ENCODE data around the gene SSBP3. TPM values are rescaled to one million over a fixed set of nuclear protein-coding genes. Genes with fewer than 3 reads are reported as not detected.
A peak's percentile ranks its signal among the peaks of the same experiment; 100 is the strongest.

The SSBP3 gene
- total RNA-seq, 1 donor from 2014 or later: 161 TPM

DNA sequence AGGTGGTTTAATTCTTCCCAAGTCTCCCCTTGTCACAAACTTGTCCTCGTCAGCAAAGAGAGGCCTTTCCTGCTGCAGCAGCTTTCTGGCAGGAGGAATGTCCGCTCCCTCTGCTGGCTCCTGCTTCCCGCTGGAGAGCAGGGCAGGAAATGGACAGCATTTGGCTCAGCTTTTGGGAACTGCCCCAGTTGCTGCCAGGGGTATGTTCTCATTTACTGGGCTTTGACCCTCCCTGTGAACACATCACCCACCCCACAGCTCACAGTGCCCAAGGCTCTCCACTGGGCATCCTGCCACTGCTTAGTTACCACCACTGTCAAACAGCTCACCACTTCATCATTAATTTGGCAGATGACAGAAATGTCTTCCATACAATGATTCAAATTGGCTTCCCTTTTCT is 130.8 kb downstream of the SSBP3 start:
- Mint-ChIP-seq H3K4me1 (ENCODE audit: low read depth) (peaks cover 29% of the 10 kb centered on the region), H3K27me3 (no peaks in the 10 kb centered on the region)
- TF ChIP-seq, protein P1, sequence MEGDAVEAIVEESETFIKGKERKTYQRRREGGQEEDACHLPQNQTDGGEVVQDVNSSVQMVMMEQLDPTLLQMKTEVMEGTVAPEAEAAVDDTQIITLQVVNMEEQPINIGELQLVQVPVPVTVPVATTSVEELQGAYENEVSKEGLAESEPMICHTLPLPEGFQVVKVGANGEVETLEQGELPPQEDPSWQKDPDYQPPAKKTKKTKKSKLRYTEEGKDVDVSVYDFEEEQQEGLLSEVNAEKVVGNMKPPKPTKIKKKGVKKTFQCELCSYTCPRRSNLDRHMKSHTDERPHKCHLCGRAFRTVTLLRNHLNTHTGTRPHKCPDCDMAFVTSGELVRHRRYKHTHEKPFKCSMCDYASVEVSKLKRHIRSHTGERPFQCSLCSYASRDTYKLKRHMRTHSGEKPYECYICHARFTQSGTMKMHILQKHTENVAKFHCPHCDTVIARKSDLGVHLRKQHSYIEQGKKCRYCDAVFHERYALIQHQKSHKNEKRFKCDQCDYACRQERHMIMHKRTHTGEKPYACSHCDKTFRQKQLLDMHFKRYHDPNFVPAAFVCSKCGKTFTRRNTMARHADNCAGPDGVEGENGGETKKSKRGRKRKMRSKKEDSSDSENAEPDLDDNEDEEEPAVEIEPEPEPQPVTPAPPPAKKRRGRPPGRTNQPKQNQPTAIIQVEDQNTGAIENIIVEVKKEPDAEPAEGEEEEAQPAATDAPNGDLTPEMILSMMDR (IDR thresholded peaks at IDR 0.05; ENCODE audit: unreplicated experiment): no peak

DNA sequence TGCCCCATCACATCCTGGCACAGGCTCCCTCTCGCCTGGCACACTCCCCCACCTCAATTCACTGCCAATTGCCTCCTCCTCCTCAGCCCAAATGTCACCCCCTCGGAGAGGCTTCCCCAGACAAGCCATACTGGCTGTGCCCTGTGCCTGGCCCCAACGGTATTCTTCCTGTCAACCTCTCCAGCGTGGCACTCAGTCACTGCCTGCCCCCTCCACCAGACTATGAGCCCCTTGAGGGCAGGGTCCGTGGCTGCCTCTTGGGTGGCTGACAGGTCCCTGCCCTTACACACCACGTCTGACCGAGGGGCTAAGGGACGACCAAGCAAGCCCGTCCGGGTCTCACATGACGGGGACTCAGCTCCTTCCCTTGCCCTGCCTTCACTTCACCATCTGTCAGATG is 131.3 kb downstream of the SSBP3 start:
- TF ChIP-seq, protein P1 (IDR thresholded peaks at IDR 0.05; ENCODE audit: unreplicated experiment): no peak
- Mint-ChIP-seq H3K4me1 (ENCODE audit: low read depth) (peaks cover 29% of the 10 kb centered on the region), H3K27me3 (no peaks in the 10 kb centered on the region), H3K36me3 (ENCODE audit: insufficient read depth) (peaks cover 8% of the 10 kb centered on the region), H3K4me3 (ENCODE audit: low read depth) (no peak overlapping the region), H3K27ac (peak overlapping the region; percentile 43), H3K9me3 (ENCODE audit: low read depth) (no peaks in the 10 kb centered on the region)
- DNase-seq (ENCODE audit: low spot score, unreplicated experiment): no peak

More for the DNA sequence above, 130.8 kb downstream of the SSBP3 start:
- Mint-ChIP-seq H3K9me3 (ENCODE audit: low read depth) (no peaks in the 10 kb centered on the region), H3K27ac (peak overlapping the region; percentile 13), H3K4me3 (ENCODE audit: low read depth) (no peak overlapping the region), H3K36me3 (ENCODE audit: insufficient read depth) (peaks cover 10% of the 10 kb centered on the region)
- DNase-seq (ENCODE audit: low spot score, unreplicated experiment): no peak

DNA sequence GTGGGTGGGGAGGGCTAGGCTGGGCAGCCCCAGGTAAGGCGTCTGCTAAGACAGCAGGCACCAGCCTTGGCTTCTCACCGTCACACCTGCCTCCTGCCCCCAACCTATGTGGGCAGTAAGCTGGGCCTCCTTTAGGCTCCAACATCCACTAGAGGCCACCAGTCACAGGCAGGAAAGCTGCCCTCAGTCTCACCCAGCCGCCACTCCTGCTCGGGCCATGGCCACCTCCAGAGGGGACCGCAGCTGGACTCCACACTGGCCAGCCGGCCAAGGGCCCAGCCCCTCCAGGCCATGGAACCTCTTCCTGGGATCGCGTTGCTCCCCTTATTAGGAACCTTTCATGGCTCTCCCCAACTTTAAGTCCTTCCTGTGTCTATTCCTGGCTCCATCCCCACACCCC is 131.7 kb downstream of the SSBP3 start:
- Mint-ChIP-seq H3K36me3 (ENCODE audit: insufficient read depth) (peaks cover 8% of the 10 kb centered on the region), H3K27ac (peak overlapping the region; percentile 43), H3K4me3 (ENCODE audit: low read depth) (no peak overlapping the region), H3K27me3 (no peaks in the 10 kb centered on the region), H3K9me3 (ENCODE audit: low read depth) (no peaks in the 10 kb centered on the region), H3K4me1 (ENCODE audit: low read depth) (peaks cover 29% of the 10 kb centered on the region)
- TF ChIP-seq, protein P1 (IDR thresholded peaks at IDR 0.05; ENCODE audit: unreplicated experiment): no peak
- no peak for DNase-seq (ENCODE audit: low spot score, unreplicated experiment)

DNA sequence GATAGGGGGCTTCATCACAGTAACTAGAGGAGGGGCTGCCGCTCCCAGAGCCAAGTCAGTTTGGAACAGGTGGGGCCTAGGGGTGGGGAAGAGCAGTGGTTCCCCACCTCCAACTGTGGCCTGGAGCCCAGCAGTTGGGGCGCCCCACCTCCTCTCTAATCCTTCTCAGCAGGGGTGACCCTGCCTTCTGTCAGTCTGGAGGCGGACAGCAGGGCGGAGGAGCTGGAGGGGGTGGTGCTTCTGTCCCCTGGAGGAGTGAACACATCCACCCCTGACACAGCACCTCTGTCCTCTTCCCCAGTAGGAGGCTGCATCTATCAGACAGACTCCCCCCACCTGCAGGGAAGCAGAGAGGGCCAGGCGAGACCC is 132.4 kb downstream of the SSBP3 start:
- Mint-ChIP-seq H3K4me1 (ENCODE audit: low read depth) (peaks cover 29% of the 10 kb centered on the region), H3K36me3 (ENCODE audit: insufficient read depth) (peaks cover 8% of the 10 kb centered on the region), H3K4me3 (ENCODE audit: low read depth) (no peak overlapping the region), H3K27me3 (no peaks in the 10 kb centered on the region), H3K27ac (peak overlapping the region; percentile 93), H3K9me3 (ENCODE audit: low read depth) (no peaks in the 10 kb centered on the region)
- no peak for DNase-seq (ENCODE audit: low spot score, unreplicated experiment)
- TF ChIP-seq, protein P1 (IDR thresholded peaks at IDR 0.05; ENCODE audit: unreplicated experiment): no peak

DNA sequence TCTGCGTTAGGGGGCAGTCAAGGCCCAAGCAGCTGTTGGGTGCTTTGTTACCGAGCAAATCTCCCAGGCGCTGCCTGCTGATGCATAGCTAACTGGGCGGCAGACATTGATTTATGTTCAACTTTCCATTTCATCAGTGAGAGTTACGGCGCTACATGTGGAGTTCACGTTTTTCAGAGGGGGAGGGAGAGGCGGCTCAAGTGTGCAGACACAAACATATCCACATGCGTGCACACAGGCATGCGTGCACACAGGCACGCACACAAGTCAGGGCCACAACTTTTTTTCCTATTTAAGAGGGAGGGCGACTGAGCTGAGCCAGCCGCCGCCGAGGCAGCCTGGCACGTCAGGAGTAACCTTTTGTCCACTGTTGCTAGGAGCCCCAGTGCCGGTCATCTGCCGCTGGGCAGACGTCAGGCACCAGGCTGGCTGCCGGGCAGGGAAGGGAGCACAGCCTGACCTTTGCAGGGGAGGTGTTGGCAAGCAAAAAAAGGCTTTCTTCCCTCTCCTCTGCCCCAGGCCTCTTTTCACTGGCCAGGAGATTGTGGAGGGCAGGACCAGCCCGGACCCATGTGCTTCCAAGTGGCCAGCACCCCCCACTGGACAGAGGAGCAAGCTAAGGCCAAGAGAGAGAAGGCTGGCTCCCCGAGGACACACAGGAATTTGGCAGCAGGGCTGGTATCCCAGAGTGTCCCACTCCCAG is 133.0 kb downstream of the SSBP3 start:
- peaks cover 28% of the 10 kb centered on the region for H3K4me1 Mint-ChIP-seq (ENCODE audit: low read depth)
- DNase-seq (ENCODE audit: low spot score, unreplicated experiment): peak; percentile 42
- no peaks in the 10 kb centered on the region for H3K27me3 Mint-ChIP-seq
- peaks cover 8% of the 10 kb centered on the region for H3K36me3 Mint-ChIP-seq (ENCODE audit: insufficient read depth)
- TF ChIP-seq, protein P1 (IDR thresholded peaks at IDR 0.05; ENCODE audit: unreplicated experiment): peak; percentile 62
- peak overlapping the region; percentile 93 for H3K27ac Mint-ChIP-seq
- no peaks in the 10 kb centered on the region for H3K9me3 Mint-ChIP-seq (ENCODE audit: low read depth)
- no peak overlapping the region for H3K4me3 Mint-ChIP-seq (ENCODE audit: low read depth)
